Measurements from ENCODE around the gene TBX20. TPM values are rescaled to one million over a fixed set of nuclear protein-coding genes. Genes with fewer than 3 reads are reported as not detected.
"Not testable (repeated sequence)": the region's sequence is repeated elsewhere in the genome, so short reads cannot be mapped to it uniquely, and the experiment has no call there.

The TBX20 gene
- total RNA-seq, 2 experiments from 2014 or later = not detected

- peaks cover 17% of the 10 kb centered on the region for H3K27me3 Mint-ChIP-seq (ENCODE audit: low read depth)
- H3K9me3 Mint-ChIP-seq; H3K36me3 Mint-ChIP-seq (ENCODE audit: low read depth); intact Hi-C loops (cut with micrococcal nuclease); DNase-seq; H3K4me1 Mint-ChIP-seq (ENCODE audit: low read depth); H3K4me3 Mint-ChIP-seq; H3K27ac Mint-ChIP-seq: not testable (repeated sequence)
- CTCF ChIA-PET = interaction anchor here (0.6 kb wide), 1 partner anchor 426 kb away, joined by 4 read pairs; no protein-coding TSS in a partner anchor
These were observed 55.3 kb downstream of the TBX20 start for GRCh38 chr7:35198370-35199140.

- intact Hi-C loops (cut with micrococcal nuclease) = loop anchor here (2.0 to 5.0 kb wide), 2 partner anchors 236 to 433 kb away; no protein-coding TSS in a partner anchor
- CTCF ChIA-PET = interaction anchor here (0.5 kb wide), 1 partner anchor 218 kb away, joined by 4 read pairs; no protein-coding TSS in a partner anchor
These were observed 62.3 kb downstream of the TBX20 start for GRCh38 chr7:35191571-35191970.

GRCh38 chr7:35190146-35190773 is 63.6 kb downstream of the TBX20 start:
- H3K27me3 Mint-ChIP-seq (ENCODE audit: low read depth) = peaks cover 21% of the 10 kb centered on the region
- intact Hi-C loops (cut with micrococcal nuclease) = loop anchor here (2.0 to 5.0 kb wide), 2 partner anchors 237 to 435 kb away; no protein-coding TSS in a partner anchor
- H3K4me3 Mint-ChIP-seq; H3K9me3 Mint-ChIP-seq; CTCF ChIA-PET; H3K27ac Mint-ChIP-seq; DNase-seq; H3K4me1 Mint-ChIP-seq (ENCODE audit: low read depth); H3K36me3 Mint-ChIP-seq (ENCODE audit: low read depth): not testable (repeated sequence)

More at GRCh38 chr7:35191571-35191970, 62.3 kb downstream of the TBX20 start:
- H3K4me1 Mint-ChIP-seq (ENCODE audit: low read depth); H3K36me3 Mint-ChIP-seq (ENCODE audit: low read depth); H3K9me3 Mint-ChIP-seq; H3K27ac Mint-ChIP-seq; H3K4me3 Mint-ChIP-seq; DNase-seq: not testable (repeated sequence)
- H3K27me3 Mint-ChIP-seq (ENCODE audit: low read depth) = peaks cover 14% of the 10 kb centered on the region

- intact Hi-C loops (cut with micrococcal nuclease) = loop anchor here (5.0 to 10.0 kb wide), 4 partner anchors 68 to 351 kb away; partner anchors contain the start of gene TBX20
- H3K27me3 Mint-ChIP-seq (ENCODE audit: low read depth) = peaks cover 25% of the 10 kb centered on the region
- not testable (repeated sequence) for H3K27ac Mint-ChIP-seq
These were observed 67.1 kb downstream of the TBX20 start for GRCh38 chr7:35186751-35187150.

GRCh38 chr7:35185908-35186731 is 67.8 kb downstream of the TBX20 start:
- intact Hi-C loops (cut with micrococcal nuclease) = loop anchor here (2.0 to 10.0 kb wide), 5 partner anchors 69 to 351 kb away; partner anchors contain the start of genes DPY19L1 and TBX20
- no peaks in the 10 kb centered on the region for H3K36me3 Mint-ChIP-seq (ENCODE audit: low read depth)
- H3K9me3 Mint-ChIP-seq = no peaks in the 10 kb centered on the region
- H3K4me3 Mint-ChIP-seq = peak overlapping the region; percentile 71
- H3K27ac Mint-ChIP-seq = no peak overlapping the region
- peak; percentile 12 for DNase-seq
- peaks cover 10% of the 10 kb centered on the region for H3K4me1 Mint-ChIP-seq (ENCODE audit: low read depth)
- peaks cover 25% of the 10 kb centered on the region for H3K27me3 Mint-ChIP-seq (ENCODE audit: low read depth)
- CTCF ChIA-PET = interaction anchor here (0.9 kb wide), 1 partner anchor 334 kb away, joined by 4 read pairs; no protein-coding TSS in a partner anchor

More at GRCh38 chr7:35186751-35187150, 67.1 kb downstream of the TBX20 start:
- CTCF ChIA-PET = interaction anchor here (0.9 kb wide), 1 partner anchor 333 kb away, joined by 4 read pairs; no protein-coding TSS in a partner anchor
- not testable (repeated sequence) for DNase-seq; H3K4me1 Mint-ChIP-seq (ENCODE audit: low read depth); H3K36me3 Mint-ChIP-seq (ENCODE audit: low read depth); H3K9me3 Mint-ChIP-seq
- H3K4me3 Mint-ChIP-seq = peak overlapping the region; percentile 71

GRCh38 chr7:35185578-35185907 is 68.4 kb downstream of the TBX20 start:
- CTCF ChIA-PET; H3K4me1 Mint-ChIP-seq (ENCODE audit: low read depth); DNase-seq; H3K27ac Mint-ChIP-seq; H3K9me3 Mint-ChIP-seq; H3K36me3 Mint-ChIP-seq (ENCODE audit: low read depth): not testable (repeated sequence)
- intact Hi-C loops (cut with micrococcal nuclease) = loop anchor here (2.0 to 10.0 kb wide), 5 partner anchors 69 to 352 kb away; partner anchors contain the start of genes DPY19L1 and TBX20
- H3K27me3 Mint-ChIP-seq (ENCODE audit: low read depth) = peaks cover 25% of the 10 kb centered on the region
- H3K4me3 Mint-ChIP-seq = peak overlapping the region; percentile 71

- CTCF ChIA-PET; H3K36me3 Mint-ChIP-seq (ENCODE audit: low read depth); DNase-seq; H3K4me1 Mint-ChIP-seq (ENCODE audit: low read depth); H3K27ac Mint-ChIP-seq; H3K9me3 Mint-ChIP-seq; H3K4me3 Mint-ChIP-seq: not testable (repeated sequence)
- peaks cover 25% of the 10 kb centered on the region for H3K27me3 Mint-ChIP-seq (ENCODE audit: low read depth)
- intact Hi-C loops (cut with micrococcal nuclease) = loop anchor here (2.0 to 10.0 kb wide), 5 partner anchors 70 to 352 kb away; partner anchors contain the start of genes DPY19L1 and TBX20
These were observed 68.9 kb downstream of the TBX20 start for GRCh38 chr7:35184961-35185360.

GRCh38 chr7:35183873-35184503 is 69.9 kb downstream of the TBX20 start:
- H3K4me1 Mint-ChIP-seq (ENCODE audit: low read depth); H3K36me3 Mint-ChIP-seq (ENCODE audit: low read depth); DNase-seq; H3K27ac Mint-ChIP-seq; H3K4me3 Mint-ChIP-seq; CTCF ChIA-PET; H3K9me3 Mint-ChIP-seq: not testable (repeated sequence)
- peaks cover 25% of the 10 kb centered on the region for H3K27me3 Mint-ChIP-seq (ENCODE audit: low read depth)
- intact Hi-C loops (cut with micrococcal nuclease) = loop anchor here (2.0 to 10.0 kb wide), 2 partner anchors 71 to 147 kb away; partner anchors contain the start of genes DPY19L1 and TBX20

GRCh38 chr7:35180665-35181064 is 73.2 kb downstream of the TBX20 start:
- H3K9me3 Mint-ChIP-seq; DNase-seq; H3K36me3 Mint-ChIP-seq (ENCODE audit: low read depth); H3K4me1 Mint-ChIP-seq (ENCODE audit: low read depth); CTCF ChIA-PET; H3K27ac Mint-ChIP-seq; H3K4me3 Mint-ChIP-seq: not testable (repeated sequence)
- peaks cover 11% of the 10 kb centered on the region for H3K27me3 Mint-ChIP-seq (ENCODE audit: low read depth)
- intact Hi-C loops (cut with micrococcal nuclease) = loop anchor here (10.0 kb wide), 1 partner anchor 74 kb away; the partner anchor contains the start of gene TBX20

- DNase-seq; H3K27me3 Mint-ChIP-seq (ENCODE audit: low read depth); CTCF ChIA-PET; H3K36me3 Mint-ChIP-seq (ENCODE audit: low read depth); H3K4me3 Mint-ChIP-seq; H3K4me1 Mint-ChIP-seq (ENCODE audit: low read depth); H3K27ac Mint-ChIP-seq; H3K9me3 Mint-ChIP-seq; intact Hi-C loops (cut with micrococcal nuclease): not testable (repeated sequence)
These were observed 80.7 kb downstream of the TBX20 start for GRCh38 chr7:35173176-35173575.

GRCh38 chr7:35172131-35172530 is 81.8 kb downstream of the TBX20 start:
- H3K36me3 Mint-ChIP-seq (ENCODE audit: low read depth); H3K27ac Mint-ChIP-seq; H3K9me3 Mint-ChIP-seq; DNase-seq; H3K27me3 Mint-ChIP-seq (ENCODE audit: low read depth); H3K4me3 Mint-ChIP-seq; CTCF ChIA-PET; H3K4me1 Mint-ChIP-seq (ENCODE audit: low read depth); intact Hi-C loops (cut with micrococcal nuclease): not testable (repeated sequence)

All from activated naive CD4-positive, alpha-beta T cell treated with anti-CD3 and anti-CD28 coated beads for 36 hours (primary cell).